ENCODE results near the gene VAV3.

VAV3 gene

DNA sequence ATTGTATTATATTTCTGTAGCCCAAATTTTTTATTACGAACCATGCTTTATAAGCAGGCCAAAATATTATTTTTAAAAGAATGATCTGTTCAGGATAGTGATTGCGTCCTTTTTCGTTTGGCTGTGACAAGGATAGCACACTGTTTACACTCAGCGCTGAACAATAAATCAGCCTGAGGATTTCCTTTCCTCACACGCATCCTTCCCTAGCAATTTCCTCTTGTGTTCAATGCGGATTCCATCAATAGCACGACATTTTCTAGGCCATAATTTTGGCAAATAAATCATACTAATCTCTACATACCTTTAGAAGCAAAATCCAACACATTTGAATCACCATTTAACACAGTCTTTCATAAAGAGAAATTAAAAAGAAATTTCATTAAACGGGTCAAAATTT is 1.6 kb upstream of the VAV3 start:
- no peak for DNase-seq

DNA sequence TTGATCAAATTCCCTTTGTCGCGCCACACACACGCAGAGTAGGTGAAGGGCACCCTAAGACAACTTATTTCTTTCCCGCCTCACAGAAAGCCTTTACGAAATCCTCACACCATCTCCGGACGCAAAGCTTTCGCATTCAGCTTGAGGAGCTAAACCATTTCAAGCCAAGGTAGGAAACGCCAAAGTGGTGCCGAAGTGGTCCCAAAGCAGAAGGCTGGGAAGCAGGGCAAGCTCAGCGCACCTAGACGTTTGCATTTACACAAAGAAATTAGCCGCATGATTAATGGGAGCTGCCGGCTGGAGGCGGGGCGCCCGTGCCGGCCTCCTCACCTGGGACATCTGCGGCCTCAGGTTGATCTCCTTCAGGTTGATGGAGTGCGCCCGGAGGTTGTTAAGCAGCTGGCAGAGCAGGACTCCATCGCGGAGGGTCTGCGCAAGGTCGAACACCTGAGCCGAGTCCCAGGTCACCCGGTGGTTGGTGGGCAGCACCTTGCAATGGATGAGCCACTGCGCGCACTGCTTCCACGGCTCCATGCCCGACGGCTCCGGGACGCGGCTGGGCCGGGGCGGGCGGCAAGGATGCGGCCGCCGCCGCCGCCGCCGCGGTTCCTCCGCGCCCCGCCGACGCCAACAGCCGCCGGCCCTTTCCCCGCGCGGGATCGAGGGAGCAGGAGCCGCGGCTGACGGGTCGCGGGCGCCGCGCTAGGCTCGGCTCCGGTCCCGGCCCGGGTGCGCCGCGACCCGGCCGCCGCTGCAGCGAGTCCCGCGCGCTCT is 457 bp downstream of the VAV3 start:
- DNase-seq, result peak; percentile 55

DNA sequence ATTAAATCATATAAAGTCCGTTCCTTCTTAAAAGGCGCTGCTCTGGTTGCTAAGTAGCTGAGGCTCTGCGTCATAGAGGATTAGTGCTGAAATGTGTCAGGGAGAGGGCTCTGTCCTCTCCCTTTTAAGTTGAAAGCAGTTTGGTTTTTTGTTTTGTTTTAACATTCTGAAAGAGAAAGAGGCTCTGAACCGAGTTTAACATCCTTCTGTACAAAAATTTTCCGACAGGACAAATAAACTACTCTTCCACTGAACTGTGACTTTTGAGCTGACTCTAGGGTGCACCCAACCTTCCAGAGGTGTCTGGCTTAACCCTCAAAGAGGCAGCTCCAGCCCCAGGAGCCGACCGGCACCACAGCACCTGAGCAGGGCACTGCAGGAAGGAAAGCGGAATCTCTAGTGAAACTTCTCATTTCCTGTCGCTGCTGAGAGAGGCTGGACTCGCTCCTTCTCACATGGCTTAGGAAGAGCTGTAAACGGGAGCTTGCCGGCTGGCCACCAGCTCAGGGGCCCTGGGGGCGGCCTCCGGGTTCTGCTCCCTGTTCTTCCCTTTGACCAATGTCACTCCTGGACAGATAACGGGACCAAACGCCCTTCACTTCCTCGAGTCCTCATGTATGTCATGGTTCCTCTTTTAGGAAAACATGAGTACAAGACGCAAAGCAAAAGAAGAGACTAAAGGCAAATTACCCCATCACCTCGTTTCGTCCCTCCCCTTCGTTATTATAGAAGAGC is 1.2 kb downstream of the VAV3 start:
- DNase-seq, result peak; percentile 36

DNA sequence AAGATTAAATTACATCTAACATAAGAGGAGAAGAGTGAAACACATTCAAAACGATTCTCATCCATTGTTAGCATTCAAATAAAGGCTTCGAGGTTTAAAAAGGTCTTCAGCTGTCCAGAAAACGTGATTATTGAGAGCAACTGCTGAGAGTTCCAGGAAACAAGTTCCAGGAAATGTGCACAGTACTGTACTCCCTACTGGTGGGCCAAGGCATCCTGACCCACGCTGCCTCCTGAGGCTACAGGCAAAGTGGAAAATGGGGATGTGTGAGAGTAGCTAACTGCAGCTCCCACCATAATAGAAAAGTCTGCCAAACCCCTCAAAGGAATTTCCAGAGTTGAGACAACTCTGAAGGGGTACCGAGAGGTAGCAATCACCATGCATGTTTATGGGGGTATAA is 2.0 kb downstream of the VAV3 start:
- no peak for DNase-seq

DNA sequence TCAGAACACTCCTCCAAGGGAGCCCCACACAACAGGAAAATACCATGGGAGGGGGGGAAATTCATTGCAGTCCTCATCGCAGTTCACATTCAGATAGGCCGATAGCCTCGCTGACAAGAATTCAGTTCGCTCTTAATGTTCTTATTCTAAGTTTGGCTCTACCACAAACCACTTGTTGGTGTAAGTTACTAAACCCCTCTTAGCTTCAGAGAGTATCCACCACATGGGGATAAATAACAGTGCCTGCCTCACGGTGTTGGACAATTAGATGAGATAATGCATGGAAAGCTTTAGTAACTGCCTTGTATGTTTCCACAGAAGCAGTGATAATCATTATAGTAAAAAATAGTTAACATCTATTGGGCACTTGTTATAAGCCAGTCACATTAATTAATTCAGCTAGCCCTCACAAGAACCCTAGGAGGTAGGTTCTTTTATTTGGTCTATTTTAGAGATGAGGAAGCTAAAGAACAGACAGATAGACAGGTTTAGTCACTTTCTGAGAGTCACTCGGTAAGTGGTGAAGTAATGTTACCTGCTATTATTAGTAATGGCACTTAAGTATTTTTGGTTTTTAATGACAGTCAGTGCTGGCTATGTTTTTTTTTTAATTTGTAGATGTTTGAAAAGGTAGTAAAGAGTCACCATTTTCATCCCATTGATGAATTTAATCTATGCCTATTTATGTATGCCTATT is 10.1 kb downstream of the VAV3 start:
- no peak for DNase-seq

DNA sequence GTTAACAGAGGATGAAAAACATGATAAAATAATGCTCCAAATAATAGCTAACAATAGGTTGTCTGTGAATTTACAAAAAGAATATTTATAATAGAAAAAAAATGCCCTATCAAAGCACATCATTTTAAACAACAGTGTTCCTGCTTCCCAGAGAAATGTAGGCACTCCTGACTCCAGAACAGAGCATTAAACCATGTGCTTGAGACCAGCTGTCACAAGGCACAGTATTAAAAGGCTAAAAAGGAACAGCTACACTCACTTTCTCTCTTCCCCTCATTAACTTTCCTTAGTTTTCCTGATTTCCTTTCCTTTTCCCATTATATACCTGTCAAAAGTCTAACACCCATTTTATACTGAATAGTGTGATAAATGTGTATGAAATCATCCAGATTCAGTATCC is 10.9 kb downstream of the VAV3 start:
- peak; percentile 7 for DNase-seq

DNA sequence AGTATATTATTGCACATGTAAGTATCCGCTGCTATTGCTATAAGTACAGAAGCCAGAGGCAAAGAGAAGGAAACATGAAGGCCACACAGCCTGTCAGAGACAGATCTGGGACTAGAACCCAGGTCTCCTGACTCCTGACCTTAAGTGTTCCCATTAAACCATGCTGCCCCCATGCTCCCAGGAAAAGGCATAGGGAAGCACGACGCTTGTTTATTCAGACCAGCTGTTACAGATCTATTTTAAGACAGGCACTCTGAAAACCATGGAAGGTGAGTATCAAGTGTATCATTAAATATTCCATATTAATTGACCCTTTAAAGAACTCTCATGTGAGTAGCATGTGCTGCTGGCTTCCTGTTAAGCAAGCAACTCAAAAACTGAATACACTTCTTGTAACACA is 11.4 kb downstream of the VAV3 start:
- peak; percentile 9 for DNase-seq

DNA sequence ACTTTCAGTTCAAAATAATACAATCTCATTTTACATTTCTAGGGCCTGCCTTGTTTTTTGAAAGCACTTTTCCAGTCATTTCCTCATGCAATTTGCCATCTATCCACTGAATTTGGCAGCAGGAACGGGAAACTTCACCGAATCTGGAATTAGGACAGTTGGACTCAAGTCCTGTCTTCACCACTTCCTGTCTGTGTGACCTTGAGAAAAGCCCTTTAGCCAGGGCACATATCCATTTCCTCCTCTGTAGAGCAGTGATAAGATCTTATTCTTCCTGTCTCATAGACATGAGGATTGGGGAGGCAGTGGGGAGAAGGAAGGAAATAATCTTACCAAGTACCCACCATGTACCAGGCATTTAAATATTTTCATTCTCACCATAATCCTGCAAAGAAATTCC is 12.0 kb downstream of the VAV3 start:
- DNase-seq, result no peak

DNA sequence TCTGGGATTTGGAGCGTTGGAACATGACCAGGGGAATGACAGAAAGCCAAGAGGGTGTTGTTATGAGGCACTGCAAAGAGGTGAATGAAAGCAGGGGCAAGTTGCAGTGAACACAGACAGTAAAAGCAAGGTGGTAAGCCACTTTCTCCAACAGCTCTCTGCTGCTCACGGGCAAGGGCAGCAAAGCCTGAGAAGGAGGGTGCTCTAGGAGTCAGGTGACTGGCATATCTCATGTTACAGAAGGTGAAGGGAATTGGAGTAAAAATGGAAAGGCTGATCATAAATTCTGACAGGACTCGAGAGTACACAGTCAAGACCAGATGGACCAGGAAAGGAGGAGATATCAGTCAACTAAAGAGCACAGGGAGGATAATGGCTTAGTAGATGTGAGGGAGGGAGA is 14.5 kb downstream of the VAV3 start:
- no peak for DNase-seq

DNA sequence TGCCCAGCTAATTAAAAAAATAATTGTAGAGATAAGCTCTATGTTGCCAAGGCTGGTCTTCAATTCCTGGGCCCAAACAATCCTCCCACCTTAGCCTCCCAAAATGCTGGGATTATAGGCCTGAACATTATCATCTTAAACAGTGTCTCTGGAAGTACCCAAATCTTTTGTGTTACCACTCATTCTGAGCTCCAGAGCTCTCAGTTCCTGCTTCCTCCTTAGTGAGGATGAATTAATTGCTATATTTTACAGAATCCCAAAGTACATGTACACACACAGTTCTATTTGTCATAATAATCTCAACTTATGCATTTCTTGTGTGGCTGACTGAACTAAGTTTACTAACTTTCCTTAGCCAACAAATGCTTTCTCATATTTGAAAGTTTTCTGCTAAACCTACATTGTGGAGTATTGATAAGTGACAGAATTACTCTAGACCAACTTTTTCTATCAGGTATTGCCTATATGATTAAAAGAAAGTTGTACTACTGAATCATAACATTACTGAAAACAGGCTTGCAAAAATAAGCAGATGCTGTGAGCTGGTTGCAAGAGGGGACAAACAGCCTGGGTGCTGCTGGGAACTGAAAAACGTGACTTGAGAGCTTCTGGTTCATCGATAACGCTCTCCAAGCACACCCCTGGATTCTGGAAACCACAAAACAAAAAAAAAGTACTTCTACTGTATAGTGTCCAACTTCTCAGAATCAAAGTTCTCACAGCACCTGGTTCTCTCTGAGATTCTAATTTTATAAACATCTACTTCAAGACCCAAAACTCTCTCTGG is 15.3 kb downstream of the VAV3 start:
- DNase-seq, result no peak

DNA sequence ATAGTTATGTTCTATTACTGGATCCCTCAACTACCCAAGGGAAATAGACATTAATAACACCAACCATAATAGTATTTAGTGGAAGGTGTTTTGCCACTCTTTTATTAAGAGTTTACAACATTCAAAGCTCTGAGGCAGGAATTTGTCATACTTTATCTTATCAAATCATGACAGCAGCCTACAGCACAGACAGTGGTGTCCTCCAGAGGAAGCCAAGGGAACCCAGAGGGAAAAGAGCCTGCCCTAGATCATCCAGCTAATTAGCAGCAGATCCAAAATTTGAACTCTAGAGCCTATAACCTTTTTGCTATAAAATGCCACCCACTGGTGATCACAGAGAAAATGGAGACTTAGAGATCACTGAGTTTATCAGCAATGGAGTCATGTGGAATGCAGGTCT is 18.2 kb downstream of the VAV3 start:
- DNase-seq, result no peak

DNA sequence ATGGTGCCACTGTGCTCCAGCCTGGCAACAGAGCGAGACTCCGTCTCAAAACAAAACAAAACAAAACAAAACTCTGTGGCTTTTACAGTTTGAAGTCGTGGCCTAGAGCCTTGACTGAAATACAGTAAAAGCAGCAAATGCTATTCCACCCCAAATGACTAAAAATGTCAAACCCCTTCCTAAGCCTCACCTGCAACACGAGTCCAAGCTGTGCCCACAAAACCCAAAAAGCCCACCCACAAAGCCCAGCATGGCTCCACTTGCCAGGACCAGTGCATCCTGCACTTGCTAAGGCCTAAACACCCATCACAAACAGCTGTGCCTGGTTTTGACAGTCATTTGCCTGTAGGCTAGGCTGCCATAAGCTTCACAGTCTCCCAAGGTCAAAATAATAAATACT is 21.3 kb downstream of the VAV3 start:
- no peak for DNase-seq

DNA sequence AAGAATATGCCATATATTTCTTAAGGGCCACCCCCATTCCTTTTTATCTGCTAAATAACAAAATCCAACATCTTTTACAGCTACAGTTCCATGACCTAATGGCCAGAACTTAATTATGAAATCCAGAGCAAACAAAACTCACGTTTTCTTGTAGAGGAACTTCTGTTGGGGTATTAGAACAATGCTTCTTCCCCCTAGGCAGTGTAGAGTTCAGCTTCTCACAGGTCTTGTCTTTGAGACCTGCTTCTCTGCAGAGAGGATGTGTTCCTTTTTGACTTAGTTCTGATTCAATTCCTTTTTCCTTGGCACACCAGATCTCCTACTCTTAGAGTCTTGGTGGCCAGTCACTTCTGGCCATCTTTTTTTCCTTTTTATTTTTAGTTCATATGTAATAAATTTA is 22.2 kb downstream of the VAV3 start:
- DNase-seq, result no peak

DNA sequence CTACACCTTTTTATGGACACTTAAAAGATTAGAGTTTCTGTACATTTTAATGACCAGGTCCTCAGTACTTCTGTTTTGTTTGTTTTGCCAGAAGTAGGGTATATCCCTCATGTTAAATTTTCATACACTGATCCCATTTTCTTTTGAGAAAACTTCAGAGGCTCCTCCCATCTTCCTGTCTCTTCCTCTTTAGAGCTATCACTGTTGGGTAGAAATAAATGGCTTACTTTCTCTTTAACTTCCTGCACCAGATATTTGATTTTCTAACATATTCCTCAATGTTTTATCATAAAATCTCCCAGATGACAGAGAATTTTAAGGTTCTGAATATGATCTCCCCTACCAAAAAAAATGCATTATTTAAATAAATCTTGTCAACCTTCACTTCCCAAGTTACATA is 23.4 kb downstream of the VAV3 start:
- DNase-seq, result no peak

DNA sequence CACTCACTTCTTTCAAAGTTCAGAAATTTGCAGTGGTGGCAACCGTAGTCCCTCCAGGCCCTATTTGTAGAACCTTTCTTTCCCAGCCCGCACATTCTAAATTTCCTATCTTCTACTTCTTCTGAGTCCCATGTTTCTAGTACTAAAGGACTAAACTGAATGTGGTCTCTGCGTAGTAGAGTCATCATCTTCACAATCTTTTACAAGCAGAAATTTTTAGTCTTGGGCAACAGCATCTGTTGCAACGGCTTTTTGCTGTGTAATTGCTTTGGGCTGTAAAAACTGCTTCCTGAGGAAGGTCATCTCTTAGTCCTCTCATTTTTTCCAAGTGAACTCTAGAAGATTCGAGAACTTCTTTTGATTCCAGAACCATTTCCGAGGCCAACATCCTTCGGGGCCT is 23.9 kb downstream of the VAV3 start:
- DNase-seq, result no peak

DNA sequence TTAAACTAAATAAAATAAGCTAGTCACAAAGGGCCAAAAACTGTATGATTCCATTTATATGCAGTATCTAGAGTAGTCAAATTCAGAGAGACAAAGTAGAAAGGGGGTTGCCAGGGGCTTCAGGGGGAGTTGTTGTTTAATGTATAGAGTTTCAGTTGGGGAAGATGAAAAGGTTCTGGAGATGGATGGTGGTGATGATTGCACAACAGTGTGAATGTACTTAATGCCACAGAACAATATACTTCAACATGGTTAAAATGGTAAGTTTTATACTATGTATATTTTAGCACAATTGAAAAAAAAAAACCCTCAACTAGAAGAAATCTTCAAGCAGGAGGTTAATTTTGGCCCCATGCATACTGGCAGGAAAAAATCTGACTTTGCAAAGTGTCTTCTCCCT is 24.3 kb downstream of the VAV3 start:
- no peak for DNase-seq

DNA sequence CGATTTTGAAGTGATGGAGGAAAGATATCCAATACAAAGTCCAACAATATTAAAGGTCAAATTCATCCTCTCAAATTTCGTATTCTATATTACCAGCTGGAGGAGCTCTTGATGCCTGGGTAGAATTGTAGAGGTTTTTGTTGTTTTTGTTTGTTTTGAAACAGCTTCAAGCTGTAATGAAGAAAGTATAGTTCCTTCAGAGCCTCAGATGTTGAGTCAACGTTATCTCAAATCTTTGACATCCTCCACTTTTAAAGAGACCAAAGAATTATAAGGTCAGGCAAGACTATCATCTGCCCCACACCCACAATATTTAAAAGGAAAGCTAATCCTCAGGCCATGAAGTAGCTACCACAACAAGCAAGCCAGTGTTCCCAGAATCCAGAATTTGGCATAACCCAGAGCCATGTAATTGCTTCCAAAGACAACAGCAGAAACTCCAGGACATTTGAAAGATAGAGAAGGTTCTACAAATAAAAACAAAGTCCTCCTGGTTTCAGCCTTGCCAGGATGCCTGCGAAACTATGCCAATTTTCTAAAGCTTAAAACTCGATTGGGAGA is 24.9 kb downstream of the VAV3 start:
- no peak for DNase-seq

DNA sequence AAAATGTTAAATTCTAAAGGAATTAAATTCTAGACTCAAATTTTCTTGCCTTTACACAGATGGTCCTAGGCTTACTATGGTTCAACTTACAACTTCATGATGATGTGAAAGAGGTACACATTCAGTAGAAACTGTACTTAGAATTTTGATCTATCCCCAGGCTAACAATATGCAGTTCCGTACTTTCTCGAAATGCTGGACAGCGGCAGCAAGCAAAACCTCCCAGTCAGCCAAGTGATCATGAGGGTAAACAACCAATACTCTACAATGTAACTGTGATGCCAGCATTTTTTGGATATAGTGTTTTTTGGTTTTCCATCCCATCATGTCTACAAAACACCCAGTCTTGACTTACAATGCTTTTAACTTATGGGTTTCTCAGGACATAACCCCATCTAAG is 25.7 kb downstream of the VAV3 start:
- DNase-seq, result no peak

DNA sequence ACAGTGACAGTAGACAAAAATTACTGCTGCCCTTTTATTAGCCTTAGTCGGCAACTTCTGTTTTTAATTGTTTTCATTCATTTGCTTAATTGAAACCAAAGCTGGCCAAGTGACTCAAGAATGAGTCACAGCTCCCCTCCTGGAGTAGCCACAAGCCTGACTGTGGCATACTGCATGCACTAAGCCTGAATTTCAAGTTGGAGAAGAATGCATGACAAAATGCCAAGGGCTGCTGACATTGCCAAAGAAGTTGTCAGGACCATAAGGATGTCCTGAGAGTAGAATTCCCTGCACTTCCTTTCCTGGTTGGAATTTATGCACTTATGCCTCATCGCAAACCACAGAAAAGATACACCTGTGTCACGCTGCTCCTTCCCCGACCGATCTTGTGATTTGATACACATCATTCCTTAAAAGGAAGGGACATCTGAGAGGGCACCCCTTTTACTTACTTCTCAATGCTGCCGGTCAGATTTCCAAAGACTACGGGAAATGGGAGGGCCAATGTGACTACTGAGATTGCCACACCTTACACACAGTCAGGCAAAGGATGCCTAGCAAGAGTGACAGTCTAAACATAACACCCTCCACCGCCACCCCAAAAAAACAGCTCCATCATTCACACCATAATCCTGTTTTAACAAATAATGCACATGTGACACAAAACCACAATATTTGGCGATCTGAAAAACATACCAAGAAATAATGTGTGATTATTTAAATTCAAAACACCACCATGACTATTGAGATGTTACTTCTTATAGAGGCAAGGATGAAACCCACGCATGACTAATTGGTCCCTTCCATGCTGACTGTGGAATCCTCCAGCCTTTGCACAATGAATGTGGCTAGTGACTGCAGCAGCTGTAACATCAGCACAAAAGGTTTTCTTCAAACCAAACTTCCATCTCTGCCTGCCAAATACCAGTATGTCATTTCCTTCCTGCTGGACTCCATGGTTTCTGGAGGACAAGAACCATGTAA is 28.2 kb downstream of the VAV3 start:
- no peak for DNase-seq

DNA sequence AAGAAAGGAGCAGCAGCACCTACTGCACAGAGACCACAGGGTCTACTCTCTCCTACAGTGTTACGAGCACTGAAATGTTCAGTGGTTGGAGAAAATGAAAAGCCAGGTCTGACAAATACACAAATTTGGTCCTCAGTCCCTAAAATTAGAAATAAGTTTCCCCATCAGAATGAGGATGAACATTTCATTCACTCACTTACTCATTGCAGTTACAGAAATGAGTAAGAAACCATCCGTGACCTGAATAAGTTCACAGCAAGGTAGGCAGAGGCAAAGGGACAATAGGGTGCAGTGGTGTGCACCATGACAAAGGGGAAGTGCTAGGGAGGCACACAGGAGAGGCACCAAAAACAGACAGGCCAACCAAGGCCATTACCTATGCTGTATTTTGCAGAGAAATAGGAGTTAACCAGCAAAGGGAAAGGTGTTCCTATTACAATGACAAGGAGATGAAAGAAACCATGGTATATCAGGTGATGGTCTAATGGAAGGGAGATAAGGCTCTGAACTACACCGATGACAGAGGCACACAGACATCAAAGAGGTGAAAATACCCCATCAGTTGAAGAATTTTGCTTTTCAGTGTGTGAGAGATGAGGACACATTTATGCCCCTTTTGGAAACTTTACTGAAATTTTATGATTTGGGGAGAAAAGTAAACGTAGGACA is 29.4 kb downstream of the VAV3 start:
- DNase-seq, result no peak

DNA sequence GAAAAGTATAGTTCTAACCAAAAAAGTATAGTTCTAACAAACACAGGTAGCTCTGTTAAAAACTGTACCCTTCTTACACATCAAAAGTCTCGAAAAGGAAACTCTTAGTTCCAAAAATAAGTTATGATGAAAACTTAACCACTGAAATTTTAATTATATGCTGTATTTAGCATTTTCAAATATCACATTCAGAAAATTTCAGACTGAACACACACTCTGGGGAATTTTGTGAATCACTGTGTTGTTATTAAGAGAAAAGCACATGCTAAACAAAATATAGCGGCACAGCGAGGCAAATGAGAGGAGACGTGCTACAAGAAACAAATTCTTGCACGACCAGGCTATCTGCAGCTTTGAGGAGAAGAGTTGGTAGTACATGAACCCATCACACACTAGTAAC is 30.4 kb downstream of the VAV3 start:
- DNase-seq, result no peak
